Measurements from ENCODE around the gene LRRFIP1. TPM values are rescaled to one million over a fixed set of nuclear protein-coding genes. Genes with fewer than 3 reads are reported as not detected.
A peak's percentile ranks its signal among the peaks of the same experiment; 100 is the strongest.
"Not testable (repeated sequence)": the region's sequence is repeated elsewhere in the genome, so short reads cannot be mapped to it uniquely, and the experiment has no call there.

LRRFIP1 gene
- total RNA-seq, 1 donor from 2014 or later, result 91.5 TPM

DNA sequence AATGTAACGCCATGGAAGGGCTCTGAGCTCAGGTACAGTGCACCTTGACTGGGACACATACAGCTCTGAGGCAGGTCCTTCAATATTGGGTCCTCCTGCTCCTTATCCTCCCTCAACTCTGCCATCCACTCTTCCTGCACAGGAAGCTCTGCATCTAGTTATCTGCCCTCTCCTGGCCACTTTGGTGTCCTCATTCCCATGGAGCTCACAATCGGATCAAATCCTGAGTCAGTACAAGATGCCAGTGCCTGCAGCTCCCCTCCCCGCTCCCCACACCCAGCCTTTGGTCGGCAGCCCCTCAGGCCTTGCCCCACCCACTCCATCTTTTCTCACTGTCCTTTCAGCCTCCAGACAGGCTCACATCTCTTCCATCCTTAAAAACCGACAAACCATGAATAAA, 58.0 kb downstream of the LRRFIP1 start:
- Mint-ChIP-seq H3K9me3 (ENCODE audit: low read depth) (no peaks in the 10 kb centered on the region), H3K27ac (ENCODE audit: unreplicated experiment) (no peak overlapping the region), H3K27me3 (ENCODE audit: low read depth) (no peaks in the 10 kb centered on the region), H3K4me1 (ENCODE audit: low read depth) (peaks cover 38% of the 10 kb centered on the region), H3K36me3 (ENCODE audit: low read depth) (peaks cover 2% of the 10 kb centered on the region), H3K4me3 (ENCODE audit: unreplicated experiment) (no peak overlapping the region)
- peak; percentile 67 for TF ChIP-seq CTCF (IDR thresholded peaks at IDR 0.05)
- no peak for DNase-seq (ENCODE audit: low spot score)

DNA sequence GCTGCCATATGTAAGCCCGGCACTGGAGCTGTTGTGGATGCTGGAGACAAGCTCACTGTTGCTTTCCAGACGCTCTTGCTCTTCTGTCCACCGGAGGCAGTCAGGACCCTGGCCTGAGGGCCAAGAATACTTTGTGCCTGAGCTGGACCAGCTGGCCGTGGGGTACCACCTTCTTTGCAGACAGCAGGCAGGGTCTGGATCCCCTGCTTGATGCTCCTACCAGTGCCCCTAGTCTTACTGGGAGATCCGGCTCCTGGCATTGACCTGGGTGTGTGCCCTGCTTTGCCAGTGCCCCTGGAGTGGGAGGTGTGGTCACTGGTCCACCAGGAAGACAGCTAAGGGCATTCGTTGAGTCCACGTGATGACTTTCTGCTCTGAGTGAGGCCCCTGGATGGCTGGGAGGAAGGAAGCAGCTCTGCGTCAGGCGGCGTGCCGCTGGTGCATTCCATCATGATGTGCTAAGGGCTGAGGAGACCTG, 59.3 kb downstream of the LRRFIP1 start:
- H3K4me1 Mint-ChIP-seq (ENCODE audit: low read depth), result peaks cover 43% of the 10 kb centered on the region
- TF ChIP-seq CTCF (IDR thresholded peaks at IDR 0.05), result peak; percentile 56

DNA sequence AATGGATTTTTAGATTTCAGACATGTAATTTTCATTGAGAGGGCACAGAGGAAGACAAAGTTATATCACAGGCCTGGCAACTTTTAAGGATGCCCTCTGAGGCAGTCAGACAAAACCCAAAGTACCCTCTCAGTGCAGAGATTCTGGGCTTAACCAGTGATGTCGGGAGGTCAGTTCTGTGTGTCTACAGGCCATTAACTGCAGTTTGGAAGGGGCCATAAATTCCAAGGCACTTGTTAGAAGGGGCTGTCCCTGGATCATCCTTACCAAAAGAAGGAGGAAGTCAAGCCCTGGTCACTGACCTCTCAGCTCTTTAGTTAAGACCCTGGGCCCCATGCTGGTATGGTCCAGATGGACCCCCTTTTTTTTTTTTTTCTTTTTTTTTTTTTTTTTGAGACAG, 60.7 kb downstream of the LRRFIP1 start:
- H3K4me1 Mint-ChIP-seq (ENCODE audit: low read depth), result peaks cover 46% of the 10 kb centered on the region
- H3K27ac Mint-ChIP-seq (ENCODE audit: unreplicated experiment), result peak overlapping the region; percentile 94
- DNase-seq (ENCODE audit: low spot score), result no peak
- no peak overlapping the region for H3K4me3 Mint-ChIP-seq (ENCODE audit: unreplicated experiment)
- peaks cover 2% of the 10 kb centered on the region for H3K36me3 Mint-ChIP-seq (ENCODE audit: low read depth)
- no peak for TF ChIP-seq CTCF (IDR thresholded peaks at IDR 0.05)
- no peaks in the 10 kb centered on the region for H3K27me3 Mint-ChIP-seq (ENCODE audit: low read depth)
- H3K9me3 Mint-ChIP-seq (ENCODE audit: low read depth), result no peaks in the 10 kb centered on the region

More for the DNA sequence above, 59.3 kb downstream of the LRRFIP1 start:
- peaks cover 2% of the 10 kb centered on the region for H3K36me3 Mint-ChIP-seq (ENCODE audit: low read depth)
- DNase-seq (ENCODE audit: low spot score), result no peak
- peak overlapping the region; percentile 94 for H3K27ac Mint-ChIP-seq (ENCODE audit: unreplicated experiment)
- no peaks in the 10 kb centered on the region for H3K9me3 Mint-ChIP-seq (ENCODE audit: low read depth)
- no peak overlapping the region for H3K4me3 Mint-ChIP-seq (ENCODE audit: unreplicated experiment)
- no peaks in the 10 kb centered on the region for H3K27me3 Mint-ChIP-seq (ENCODE audit: low read depth)

DNA sequence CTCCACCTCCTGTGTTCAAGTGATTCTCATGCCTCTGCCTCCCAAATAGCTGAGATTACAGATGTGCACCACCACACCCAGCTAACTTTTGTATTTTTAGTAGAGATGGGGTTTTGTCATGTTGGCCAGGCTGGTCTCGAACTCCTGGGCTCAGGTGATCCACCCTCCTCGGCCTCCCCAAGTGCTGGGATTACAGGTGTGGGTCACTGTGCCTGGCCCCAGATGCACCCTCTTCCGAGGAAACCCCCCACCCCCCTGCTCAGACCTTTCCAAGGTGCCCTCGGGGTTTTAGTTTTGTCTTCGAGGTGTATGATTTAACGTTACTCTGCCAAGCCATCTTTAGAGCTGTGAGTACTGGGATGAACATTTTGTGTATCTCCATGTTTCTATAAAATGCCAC, 61.2 kb downstream of the LRRFIP1 start:
- not testable (repeated sequence) for DNase-seq (ENCODE audit: low spot score); H3K4me3 Mint-ChIP-seq (ENCODE audit: unreplicated experiment)
- H3K4me1 Mint-ChIP-seq (ENCODE audit: low read depth), result peaks cover 51% of the 10 kb centered on the region

DNA sequence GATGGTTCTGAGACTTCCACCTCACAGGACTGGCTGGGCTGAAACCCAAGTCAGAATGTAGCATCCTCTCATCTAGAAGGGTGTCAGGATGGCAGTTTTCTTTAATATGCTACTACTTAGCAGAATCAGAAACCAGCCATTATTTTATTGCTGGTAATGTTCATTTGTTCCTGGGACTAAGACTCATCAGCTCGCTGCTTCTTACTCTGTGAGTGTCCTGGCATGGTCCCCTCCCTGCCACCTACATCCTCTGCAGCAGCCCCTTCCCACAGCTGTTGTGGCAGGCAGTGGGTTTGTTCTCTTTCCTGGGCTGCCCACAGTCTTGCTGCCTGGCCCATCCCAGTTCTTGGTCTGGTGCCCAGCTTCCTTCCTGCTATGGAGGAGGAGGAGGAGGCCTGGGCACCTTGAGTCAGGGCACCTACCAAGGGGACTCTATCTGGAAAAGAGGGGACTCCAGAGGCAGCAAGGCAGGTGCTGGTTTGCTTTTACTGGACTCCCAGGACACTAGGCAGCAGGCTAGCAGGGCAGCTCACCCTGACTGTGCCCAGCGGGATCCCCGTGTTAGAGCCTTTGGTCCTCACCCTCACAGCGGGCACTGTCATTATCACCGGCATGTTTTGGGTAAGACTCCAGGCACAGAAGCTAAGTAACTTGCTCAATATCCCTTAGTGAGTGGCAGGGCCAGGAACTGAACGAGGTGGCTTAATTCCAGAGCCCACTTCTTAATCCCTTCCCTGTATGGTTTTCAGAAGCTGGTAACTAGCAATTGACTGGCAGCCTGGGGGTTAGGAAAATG, 62.1 kb downstream of the LRRFIP1 start:
- peak overlapping the region; percentile 94 for H3K27ac Mint-ChIP-seq (ENCODE audit: unreplicated experiment)
- H3K27me3 Mint-ChIP-seq (ENCODE audit: low read depth), result no peaks in the 10 kb centered on the region
- no peak for DNase-seq (ENCODE audit: low spot score)
- H3K4me3 Mint-ChIP-seq (ENCODE audit: unreplicated experiment), result no peak overlapping the region
- peaks cover 61% of the 10 kb centered on the region for H3K4me1 Mint-ChIP-seq (ENCODE audit: low read depth)
- no peaks in the 10 kb centered on the region for H3K9me3 Mint-ChIP-seq (ENCODE audit: low read depth)
- H3K36me3 Mint-ChIP-seq (ENCODE audit: low read depth), result peaks cover under 1% of the 10 kb centered on the region
- TF ChIP-seq CTCF (IDR thresholded peaks at IDR 0.05), result no peak

More for the DNA sequence above, 61.2 kb downstream of the LRRFIP1 start:
- peak overlapping the region; percentile 94 for H3K27ac Mint-ChIP-seq (ENCODE audit: unreplicated experiment)
- H3K27me3 Mint-ChIP-seq (ENCODE audit: low read depth); H3K36me3 Mint-ChIP-seq (ENCODE audit: low read depth); H3K9me3 Mint-ChIP-seq (ENCODE audit: low read depth): not testable (repeated sequence)
